ENCODE results near the gene FMNL2.

FMNL2 gene

DNA sequence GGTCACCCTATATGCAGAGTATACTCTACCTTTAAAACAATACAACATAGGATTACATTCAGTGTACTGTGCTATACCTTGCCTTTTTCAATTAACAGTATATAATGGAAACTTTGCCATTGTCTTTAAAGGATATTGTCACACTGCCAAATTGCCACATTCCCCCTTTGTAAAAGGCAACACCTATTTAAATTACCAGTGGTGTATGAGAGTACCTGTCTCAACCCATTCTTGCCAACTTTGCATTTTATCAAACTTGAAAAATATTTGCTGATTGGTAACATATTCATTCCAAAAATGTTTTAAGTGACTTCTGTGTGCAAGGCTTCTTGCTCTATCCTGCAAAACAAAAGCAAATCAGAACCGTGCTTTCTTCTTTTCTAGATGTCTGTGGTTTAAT is 92.9 kb downstream of the FMNL2 start:
- DNase-seq: no peak

DNA sequence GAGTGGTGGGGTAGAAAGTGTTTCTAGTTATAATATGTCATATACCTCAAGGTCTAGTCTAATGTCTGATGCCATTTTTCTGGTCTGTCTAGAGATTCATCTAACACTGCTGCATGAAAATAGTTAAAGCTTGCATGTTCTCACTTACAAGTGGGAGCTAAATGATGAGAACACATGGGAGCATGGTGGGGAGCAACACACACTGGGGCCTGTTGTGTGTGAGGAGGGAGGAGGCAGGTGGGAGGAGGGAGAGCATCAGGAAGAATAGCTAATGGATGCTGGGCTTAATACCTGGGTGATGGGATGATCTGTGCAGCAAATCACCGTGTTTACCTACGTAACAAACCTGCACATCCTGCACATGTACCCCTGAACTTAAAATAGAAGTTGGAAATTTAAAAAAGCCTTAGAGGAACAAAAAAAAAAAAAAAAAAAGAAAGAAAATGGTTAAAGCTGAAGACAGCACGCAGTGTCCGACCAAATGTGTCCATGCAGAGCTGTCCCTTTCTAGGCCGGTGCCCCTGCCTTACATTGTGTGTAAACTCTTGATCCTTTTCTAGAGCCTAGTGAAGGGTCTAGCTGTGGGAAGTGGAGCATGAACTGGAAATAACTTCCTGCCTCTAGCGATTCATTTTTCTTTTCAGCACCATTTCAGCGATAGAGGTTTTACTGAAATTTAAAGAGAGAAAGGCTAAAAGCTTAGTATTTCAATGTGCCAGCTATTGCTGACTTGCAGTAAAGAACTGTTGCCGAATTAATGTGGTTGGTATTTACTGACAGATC is 94.0 kb downstream of the FMNL2 start:
- no peak for DNase-seq

DNA sequence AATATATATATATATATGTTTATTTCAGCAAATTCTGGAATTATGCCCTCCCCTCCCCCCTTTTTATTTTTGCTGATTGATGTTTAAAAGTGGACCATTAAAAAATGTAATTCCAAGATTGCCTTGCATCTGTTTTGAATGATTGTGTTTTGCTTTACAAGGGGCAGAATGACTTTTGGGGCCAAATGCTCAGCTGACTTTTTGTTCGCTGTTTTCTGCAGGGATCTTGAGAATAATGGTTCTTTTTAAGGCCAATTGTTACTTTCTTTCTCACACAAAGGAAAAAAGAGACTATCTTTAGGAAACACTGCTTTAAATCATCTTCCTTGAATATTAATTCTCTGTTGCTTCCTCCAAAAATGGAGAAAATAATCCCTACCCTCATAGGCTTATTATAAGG is 95.9 kb downstream of the FMNL2 start:
- DNase-seq: no peak

DNA sequence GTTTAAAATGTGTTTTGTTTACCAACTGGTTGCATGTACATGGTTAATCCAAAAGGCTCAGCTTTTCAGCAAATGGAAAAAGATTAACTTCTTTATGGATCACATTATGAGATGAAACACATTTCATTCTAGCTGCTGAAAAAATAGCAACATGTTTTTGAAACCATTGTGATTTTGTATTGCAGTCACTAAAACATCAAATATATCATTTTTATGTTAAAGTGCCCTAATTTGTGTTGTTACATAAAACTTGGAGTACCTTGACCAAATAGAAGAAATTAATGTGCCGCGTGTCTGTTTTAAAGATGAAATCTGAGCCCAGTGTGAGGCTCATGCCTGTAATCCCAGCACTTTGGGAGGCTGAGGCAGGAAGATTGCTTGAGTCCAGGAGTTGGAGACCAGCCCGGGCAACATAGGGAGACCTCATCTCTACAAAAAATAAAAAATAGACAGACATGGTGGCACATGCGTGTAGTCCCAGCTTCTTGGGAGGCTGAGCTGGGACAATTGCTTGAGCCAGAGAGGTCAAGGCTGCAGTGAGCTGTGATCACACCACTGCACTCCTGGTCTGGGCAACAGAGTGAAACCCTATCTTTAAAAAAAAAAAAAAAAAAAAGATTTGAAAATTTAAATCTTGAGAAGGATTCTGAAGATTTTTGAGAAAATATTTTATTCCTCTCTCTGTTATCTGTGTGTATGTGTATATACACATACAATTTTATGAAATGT is 96.6 kb downstream of the FMNL2 start:
- no peak for DNase-seq

DNA sequence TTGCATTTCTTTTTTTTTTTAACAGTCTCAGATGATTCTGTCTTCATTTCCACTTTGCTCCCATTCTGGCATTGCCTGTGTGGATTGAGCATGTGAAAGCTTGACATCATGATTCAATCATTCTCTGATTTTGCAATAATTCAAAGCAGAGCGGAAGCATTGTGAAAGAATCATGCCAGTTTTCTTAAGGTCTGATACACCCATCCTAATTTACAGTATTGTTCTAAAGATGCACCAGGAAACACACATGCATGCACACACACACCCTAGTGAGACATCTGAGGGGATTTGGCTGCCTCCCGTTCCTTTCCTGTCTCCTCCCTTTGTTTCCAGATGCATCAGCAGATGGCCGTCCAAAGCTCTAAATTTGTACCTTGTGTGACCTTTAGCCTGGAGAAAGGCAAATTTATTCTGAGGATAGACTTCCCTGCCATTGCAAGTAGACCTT is 97.3 kb downstream of the FMNL2 start:
- no peak for DNase-seq

DNA sequence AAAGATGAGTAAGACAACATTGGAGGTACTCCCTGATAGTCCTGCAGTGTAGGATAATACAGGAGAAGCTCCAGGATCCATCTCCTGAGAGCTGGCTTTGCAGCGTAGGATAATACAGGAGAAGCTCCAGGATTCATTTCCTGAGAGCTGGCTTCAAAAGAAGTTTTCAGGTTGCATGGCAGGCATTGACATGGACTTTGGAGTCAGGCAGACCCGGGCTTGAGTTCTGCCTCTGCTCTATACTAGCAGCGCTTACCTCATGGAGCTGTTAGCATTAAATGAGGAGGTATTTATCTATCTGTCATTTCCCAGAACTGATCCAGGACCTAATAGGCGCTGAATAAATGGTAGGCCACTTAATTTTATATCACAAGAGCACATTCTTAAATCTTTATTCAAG is 97.8 kb downstream of the FMNL2 start:
- no peak for DNase-seq

DNA sequence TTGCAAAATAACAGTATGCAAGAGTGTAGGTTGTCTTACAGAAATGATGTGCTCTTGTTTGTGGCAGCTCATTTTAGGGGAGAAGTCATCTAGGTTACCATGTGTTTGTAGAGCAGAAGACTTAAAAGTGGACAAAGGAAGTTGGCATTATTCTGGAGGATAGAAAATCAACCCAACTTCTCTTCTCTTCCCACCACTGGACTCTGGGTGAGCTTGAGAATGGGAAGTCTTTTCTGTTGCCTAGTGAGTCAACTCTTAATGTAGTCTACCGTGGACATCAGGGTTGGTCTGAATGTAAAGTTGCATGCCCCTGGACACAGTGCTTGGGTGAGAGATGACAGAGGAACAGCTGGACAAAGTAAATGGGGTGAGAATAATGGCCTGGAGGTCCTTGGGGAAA is 98.3 kb downstream of the FMNL2 start:
- no peak for DNase-seq

DNA sequence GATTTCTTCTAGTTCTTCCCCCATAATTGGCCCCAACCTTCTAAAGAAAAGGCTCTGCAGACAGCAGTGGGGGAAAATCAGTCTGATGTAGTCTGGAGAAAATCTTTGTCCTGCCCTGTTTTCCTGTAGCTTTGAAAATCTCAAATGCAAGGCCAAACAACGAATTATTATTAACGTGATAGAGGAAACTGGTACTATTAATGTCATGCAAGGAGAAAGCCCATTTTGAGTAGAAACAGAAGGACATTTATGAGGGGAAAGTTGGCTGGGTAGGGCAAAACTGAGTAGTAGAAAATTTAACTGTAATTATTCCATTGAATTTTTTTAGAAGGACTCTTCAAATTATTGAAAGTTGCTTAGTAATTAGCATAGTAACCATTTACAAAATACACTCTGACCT is 98.8 kb downstream of the FMNL2 start:
- no peak for DNase-seq

DNA sequence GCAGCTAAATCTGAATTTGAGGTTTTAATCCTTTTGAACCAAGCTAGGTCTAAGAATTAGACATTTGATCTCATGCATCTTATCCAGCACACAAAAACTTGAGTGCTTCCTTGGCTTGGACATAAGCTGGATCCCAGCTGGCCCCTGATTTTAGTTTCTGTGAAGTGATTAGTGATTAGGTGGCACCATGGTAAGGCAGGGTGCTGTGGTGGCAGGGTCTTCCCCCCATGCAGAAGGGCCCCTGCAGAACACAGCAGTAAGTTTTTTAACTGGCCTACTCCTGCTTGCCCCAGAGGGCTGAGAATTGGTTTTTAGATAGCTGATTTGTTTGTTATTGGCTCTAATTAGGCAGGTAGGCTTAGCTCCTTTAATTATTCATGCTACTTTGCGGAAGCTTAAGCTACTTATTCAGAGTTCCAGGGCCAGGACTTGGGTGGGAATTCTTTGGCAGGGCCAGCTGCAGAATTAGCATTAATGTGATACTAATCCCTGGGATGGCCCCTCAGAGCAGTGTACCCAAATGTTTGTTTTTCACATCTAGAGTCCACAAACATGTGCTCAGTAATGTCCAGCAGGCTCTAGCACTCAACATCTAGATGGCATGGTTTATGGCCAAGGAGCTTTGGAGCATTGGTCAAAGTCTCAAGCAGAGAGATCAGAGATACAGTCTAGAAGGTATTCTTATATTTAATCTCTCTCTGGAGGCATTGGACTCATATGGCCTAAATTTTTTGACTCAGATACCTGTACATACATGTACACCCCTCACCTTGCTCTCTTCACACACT is 99.6 kb downstream of the FMNL2 start:
- DNase-seq: no peak

DNA sequence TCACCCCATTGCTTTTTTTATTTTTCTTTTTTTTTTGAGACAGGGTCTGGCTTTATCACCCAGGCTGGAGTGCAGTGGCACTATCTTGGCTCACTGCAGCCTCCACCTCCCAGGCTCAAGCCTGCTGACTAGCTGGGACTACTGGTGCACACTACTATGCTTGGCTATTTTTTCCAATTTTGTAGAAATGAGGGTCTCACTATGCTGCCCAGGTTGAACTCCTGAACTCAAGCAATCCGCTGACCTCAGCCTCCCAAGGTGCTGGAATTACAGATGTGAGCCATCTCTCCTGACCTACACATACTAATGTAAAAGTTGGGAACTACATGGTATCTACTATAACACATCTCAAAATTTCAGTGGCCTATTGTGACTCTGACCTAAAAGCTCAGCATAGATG is 101.2 kb downstream of the FMNL2 start:
- no peak for DNase-seq

DNA sequence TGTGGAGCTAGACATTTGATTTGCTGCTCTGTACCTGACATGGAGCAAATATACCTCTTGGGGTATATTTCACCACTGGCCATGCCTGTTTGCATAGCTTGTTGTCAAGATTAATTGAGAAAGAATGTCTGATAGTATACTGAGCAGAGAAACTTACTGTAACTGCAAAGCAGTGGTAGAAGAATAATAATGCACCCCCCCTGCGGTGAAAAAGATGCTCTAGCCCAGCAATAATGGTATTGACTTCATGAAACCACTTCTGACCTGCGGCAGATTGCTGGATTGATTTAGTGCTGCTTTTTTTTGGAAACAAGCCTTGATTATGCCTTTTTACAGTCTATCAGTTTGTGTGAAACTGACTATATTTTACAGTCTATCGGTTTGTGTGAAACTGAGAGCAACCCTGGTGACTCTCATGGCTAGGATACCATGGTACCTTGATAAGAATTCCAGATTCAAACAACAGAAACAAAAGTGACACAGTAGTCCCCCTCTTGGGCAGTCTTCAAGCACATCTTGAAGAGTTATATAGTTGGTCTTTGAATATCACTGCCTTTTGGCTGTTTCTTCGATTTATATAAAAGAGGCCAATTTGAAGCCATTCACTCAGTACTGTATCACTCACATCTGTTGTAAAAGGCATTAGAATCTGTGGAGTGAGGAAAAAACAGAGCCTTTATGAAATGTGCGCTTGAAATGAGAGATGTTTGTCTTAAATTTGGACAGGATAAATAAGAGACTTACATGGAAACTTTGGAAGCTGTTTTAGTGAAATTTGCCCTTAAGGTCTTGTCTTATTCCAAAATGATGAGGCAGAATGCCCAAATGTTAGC is 102.5 kb downstream of the FMNL2 start:
- DNase-seq: no peak

DNA sequence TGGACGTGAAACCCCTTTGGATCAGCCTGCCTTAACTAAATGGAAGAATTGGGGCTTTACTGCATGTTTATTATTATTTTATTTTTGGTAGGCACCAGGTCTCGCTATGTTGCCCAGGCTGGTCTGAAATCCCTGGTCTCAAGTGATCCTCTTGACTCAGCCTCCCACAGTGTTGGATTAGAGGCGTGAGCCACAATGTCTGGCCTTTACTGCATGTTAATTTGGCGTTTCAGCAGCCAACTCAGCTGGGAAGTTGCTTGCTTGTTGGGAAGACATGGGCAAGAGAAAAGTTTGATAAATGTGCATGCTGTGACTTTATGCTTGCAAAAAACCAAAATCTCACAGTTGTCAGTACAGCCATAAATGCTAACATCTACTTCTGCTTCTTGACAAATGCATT is 105.1 kb downstream of the FMNL2 start:
- DNase-seq: no peak

DNA sequence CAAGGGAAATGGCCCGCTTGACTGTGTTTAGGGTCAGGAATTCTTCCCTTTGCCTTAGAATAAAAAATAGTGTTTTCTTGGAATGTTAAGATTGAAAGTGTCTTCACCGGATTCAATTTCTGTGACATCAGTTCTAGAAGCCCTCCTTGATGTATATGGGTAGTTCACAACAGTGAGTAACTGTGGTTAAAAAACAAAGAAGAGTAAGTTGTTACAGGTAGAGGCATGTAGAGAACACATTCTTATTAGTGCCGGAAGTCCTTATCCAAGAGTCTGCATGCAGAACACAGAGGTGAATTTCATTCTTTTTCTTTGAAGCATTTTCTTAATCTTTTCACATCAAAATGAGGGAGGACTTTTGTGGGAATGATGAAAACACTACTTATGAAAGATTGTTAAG is 105.5 kb downstream of the FMNL2 start:
- no peak for DNase-seq

DNA sequence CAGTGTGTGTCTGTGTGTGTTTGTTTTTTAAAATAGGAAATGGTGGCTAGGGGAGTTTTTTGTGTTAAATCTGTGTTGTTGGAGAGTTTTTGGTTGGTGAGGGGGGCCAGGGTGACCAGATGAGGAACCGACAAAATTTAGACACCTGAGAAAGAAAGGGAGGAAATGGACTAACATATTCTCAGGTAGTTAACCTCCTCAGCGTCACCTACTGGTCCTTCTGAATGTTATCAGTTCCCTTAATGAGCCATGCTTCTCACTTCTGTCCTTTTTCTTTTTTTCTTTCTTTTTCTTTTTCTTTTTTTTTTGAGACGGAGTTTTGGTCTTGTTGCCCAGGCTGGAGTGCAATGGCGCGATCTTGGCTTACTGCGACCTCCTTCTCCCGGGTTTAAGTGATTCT is 107.0 kb downstream of the FMNL2 start:
- DNase-seq: no peak

DNA sequence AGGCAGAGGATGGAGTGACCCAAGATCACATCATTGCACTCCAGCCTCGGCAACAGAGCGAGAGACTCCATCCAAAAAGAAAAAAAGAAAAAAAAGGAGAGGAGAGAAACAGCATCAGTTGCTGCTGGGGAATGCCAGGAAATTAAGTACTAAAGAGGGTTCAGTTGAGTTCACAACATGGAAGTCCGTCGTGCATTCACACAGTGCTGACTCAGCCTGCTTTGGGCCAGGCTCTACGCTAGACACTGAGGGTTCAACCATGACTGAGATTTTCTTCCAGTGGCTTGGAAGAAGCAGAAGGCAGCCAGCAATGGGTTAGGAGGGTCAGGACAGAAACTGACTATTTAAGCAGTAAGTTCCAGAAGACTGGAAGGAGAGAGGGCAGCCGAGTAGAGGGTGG is 108.8 kb downstream of the FMNL2 start:
- DNase-seq: no peak

DNA sequence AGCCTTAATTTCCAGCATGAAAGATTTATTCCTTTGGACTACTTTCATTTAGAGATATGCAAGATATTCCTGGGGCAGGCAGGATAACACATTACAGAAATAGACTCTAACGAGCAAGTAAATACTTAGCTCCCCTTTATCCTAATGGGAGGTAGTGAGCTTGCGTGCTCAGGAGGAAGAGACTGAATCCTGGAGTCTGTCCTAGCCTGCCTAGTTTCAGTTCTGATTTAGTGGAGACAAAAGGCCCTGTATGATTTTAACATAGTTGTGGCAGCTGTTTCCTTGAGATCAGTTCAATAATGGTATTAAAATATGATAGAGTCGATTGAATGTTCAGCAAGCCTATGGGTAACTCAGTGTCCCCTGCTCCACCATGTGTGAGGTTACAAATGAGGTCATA is 109.5 kb downstream of the FMNL2 start:
- DNase-seq: no peak

DNA sequence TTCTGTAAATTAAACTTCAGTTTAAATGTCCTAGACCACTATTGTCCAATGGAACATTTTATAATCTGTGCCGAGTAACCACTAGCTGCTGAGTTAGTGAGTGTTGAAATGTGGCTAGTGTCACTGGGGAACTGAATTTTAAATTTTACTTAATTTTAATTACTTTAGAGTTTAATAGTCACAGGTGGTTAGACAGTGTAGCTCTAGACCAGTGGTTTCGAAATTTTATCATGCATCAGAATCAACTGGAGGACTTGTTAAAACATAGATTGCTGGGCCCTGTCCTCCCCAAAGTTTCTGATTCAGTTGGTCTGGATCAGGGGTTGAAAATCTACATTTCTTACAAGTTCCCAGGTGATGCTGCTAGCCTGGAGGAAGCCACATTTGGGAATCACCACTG is 110.4 kb downstream of the FMNL2 start:
- no peak for DNase-seq

DNA sequence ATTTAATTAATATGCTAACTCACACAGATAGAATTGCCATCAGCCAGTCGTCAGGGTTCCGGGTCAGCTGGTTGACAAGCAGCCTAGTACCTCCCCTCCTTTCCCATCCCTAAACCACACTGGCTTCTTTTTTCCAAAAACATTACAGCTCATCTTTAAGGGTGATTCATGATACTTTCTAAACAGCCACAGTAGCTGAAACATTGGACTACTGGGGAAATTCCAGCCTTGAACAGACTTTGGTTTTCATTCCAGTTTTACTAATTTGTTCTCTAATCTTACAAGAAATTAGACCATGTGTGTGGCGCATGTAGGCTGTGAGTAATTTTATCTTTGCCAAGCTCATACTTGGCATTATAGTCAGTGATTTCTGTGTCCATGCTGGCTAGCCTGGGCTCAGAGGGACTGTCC is 110.8 kb downstream of the FMNL2 start:
- DNase-seq: no peak

DNA sequence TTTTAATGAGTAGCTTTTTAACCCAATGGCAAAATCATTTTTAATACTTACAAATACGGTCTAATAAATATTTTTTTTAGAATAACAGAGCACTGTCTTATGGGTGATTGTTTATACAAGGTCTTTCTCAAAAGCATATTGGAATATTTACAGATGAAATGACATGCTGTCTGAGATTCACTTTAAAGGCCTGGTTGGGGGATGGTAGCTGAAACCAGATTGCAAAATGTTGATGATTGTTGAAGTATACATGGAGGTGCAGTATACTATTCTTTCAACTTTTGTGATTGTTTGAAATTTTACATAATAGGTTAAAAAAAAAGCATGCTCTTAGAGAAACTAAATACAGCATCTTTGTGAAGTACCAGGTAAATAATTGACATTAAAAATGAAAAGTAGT is 111.2 kb downstream of the FMNL2 start:
- no peak for DNase-seq

DNA sequence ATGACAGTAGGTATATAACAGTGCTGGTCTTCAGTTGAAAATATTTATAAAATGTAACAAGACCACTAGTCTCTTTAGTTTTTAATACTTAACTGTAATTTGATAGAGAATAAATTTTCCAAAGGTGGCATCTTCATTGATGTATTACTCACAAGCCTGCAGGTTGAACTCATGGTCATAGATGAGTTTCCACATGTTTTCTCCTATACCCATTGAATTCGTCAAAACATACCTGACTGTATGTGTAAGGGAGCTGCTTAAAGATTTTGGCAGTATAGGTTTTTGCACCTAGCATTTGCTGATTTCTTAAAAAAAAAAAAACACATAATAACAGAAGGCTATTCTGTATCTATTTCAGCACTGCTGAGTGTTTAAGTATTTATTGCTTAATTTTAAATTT is 112.9 kb downstream of the FMNL2 start:
- DNase-seq: no peak

DNA sequence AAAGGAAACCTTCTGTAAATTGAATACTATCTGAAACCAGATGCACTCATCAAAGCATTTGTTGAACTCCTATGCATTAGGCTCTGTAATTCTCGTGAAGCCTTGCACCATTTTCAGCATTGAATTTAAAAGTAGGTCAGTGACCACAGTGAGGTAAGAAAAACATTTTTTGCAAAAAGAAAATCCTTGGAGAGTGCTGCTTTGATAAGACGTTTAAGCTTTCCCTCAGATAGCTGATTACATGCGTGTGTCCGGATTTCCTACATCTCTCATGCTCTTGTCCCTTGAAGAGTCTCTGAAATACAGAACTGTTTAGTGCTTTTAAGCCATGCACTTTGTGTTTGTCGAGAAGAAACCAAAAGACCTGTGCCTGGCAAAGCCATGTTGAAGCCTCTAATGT is 113.6 kb downstream of the FMNL2 start:
- no peak for DNase-seq

DNA sequence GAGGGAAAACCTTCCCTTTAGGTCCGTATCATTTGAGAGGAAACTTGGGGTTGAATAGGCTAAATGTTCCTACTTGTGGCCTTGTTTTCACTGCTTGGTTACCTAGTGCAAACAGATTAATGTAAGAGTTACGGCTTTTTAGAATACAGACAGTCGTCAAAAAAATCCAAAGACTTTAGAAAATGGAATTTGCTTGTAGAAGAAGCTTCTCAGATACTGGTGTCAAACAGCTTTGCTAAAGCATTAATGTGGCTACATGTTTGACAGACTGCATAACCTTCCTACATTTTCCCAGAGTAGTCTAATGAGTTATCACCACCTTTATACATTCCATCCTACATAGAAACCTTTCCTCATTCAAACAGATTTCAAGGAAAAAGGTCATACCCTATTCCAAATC is 114.6 kb downstream of the FMNL2 start:
- DNase-seq: no peak

DNA sequence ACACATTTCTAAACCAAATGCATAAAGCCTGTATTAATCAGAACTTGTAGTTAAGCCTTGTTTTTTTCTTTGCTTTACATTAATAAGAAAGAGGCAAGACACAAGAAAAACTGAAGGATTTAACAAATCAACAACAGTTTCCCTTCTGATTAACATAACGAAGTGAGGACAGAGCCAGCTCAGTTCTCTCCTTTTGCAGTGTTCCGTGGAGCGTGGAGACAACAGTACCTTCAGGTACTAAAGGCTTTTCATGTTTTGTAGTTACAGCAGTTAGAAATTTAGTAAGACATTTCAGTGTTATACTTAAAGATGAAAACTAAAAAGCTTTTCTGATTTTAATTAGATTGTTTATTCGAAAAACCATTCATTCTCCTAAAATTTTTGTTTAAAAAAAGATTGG is 115.2 kb downstream of the FMNL2 start:
- no peak for DNase-seq

All from NCI-H1048 (cell line).